Fibroblast of mammary gland (primary cell): ENCODE results near the gene UBE2G2.

ENCODE experiments used
- DNase-seq: peaks from one replicate; pipeline ENCODE4 v3.0.0-alpha.2; 2010; ENCODE audit warnings: low read depth
- H3K4me3 ChIP-seq: 2 replicates; pipeline ENCODE4 v1.5.1; 2011; ENCODE audit warnings: low read depth, mild to moderate bottlenecking, low read length, moderate library complexity; ENCODE audit not compliant: control insufficient read depth
- CTCF ChIP-seq: conservative IDR thresholded peaks from 2 replicates; pipeline ENCODE4 v1.5.1; 2011; ENCODE audit warnings: low read depth, low read length, inconsistent platforms; ENCODE audit not compliant: control insufficient read depth, insufficient read depth

UBE2G2 gene

GRCh38 chr21:44755227-44755626, 46.4 kb downstream of the UBE2G2 start:
- no peak for TF ChIP-seq CTCF
- no peak for DNase-seq
- no peak overlapping the region for H3K4me3 ChIP-seq

GRCh38 chr21:44753357-44753756, 48.3 kb downstream of the UBE2G2 start:
- no peak for TF ChIP-seq CTCF
- no peak for DNase-seq
- H3K4me3 ChIP-seq = no peak overlapping the region

- TF ChIP-seq CTCF = no peak
- DNase-seq = no peak
- H3K4me3 ChIP-seq = no peak overlapping the region
These were observed 48.9 kb downstream of the UBE2G2 start for GRCh38 chr21:44752671-44753235.

GRCh38 chr21:44751799-44752636, 49.6 kb downstream of the UBE2G2 start:
- H3K4me3 ChIP-seq = no peak overlapping the region
- no peak for DNase-seq
- no peak for TF ChIP-seq CTCF

- TF ChIP-seq CTCF = no peak
- DNase-seq = no peak
- no peak overlapping the region for H3K4me3 ChIP-seq
These were observed 50.3 kb downstream of the UBE2G2 start for GRCh38 chr21:44751186-44751798.

- H3K4me3 ChIP-seq = no peak overlapping the region
- no peak for TF ChIP-seq CTCF
- no peak for DNase-seq
These were observed 51.0 kb downstream of the UBE2G2 start for GRCh38 chr21:44750675-44751025.
